Trophoblast cell (in vitro differentiated cells and primary cell): Measurements from ENCODE around the gene CUX1.

ENCODE experiments used
- DNase-seq, 2 donors: peaks; one replicate each; pipeline ENCODE4 v3.0.0-alpha.2; 2016
- H2AFZ ChIP-seq: 2 replicates; pipeline ENCODE4 v1.6.1; 2013; ENCODE audit warnings: low read length, moderate library complexity, mild to moderate bottlenecking; ENCODE audit not compliant: insufficient read depth, poor library complexity
- H2AK5ac ChIP-seq: 2 replicates; pipeline ENCODE4 v1.6.1; 2013; ENCODE audit warnings: mild to moderate bottlenecking, low read length
- H2BK120ac ChIP-seq: 2 replicates; pipeline ENCODE4 v1.6.1; 2013; ENCODE audit warnings: low read length, mild to moderate bottlenecking, moderate library complexity; ENCODE audit not compliant: insufficient read depth, poor library complexity
- H2BK12ac ChIP-seq: 2 replicates; pipeline ENCODE4 v1.6.1; 2013; ENCODE audit warnings: mild to moderate bottlenecking, low read length, moderate library complexity
- H2BK5ac ChIP-seq: 2 replicates; pipeline ENCODE4 v1.6.1; 2013; ENCODE audit warnings: low read length, low read depth, moderate library complexity, mild to moderate bottlenecking; ENCODE audit not compliant: poor library complexity
- H3K14ac ChIP-seq: 2 replicates; pipeline ENCODE4 v1.6.1; 2013; ENCODE audit warnings: mild to moderate bottlenecking, low read length
- H3K18ac ChIP-seq: 2 replicates; pipeline ENCODE4 v1.6.1; 2013; ENCODE audit warnings: mild to moderate bottlenecking, low read length
- H3K23ac ChIP-seq: 2 replicates; pipeline ENCODE4 v1.6.1; 2013; ENCODE audit warnings: low read length
- H3K27ac ChIP-seq: 2 replicates; pipeline ENCODE4 v1.5.1; 2013; ENCODE audit warnings: low read depth, mild to moderate bottlenecking, inconsistent platforms, low read length, moderate library complexity
- H3K27me3 ChIP-seq: 2 replicates; pipeline ENCODE4 v1.6.1; 2013; ENCODE audit warnings: inconsistent platforms, mild to moderate bottlenecking, low read length, moderate library complexity; ENCODE audit not compliant: insufficient read depth
- H3K36me3 ChIP-seq, 2 experiments: 1 replicate in 1 of 2; 2 replicates in 1 of 2; pipeline ENCODE4 v1.6.1; 2013; ENCODE audit warnings: low read length in 2 of 2, mild to moderate bottlenecking in 2 of 2, moderate library complexity in 1 of 2; ENCODE audit not compliant: insufficient read depth in 2 of 2, control insufficient read depth in 1 of 2
- H3K4ac ChIP-seq: 2 replicates; pipeline ENCODE4 v1.6.1; 2013; ENCODE audit warnings: low read depth, mild to moderate bottlenecking, low read length, moderate library complexity
- H3K4me1 ChIP-seq, 2 experiments: 1 replicate in 1 of 2; 2 replicates in 1 of 2; pipeline ENCODE4 v1.6.1; 2013; ENCODE audit warnings: low read length in 2 of 2, mild to moderate bottlenecking in 2 of 2, moderate library complexity in 1 of 2; ENCODE audit not compliant: insufficient read depth in 2 of 2, control insufficient read depth in 1 of 2
- H3K4me2 ChIP-seq: 2 replicates; pipeline ENCODE4 v1.6.1; 2013; ENCODE audit warnings: inconsistent platforms, mild to moderate bottlenecking, low read length, moderate library complexity
- H3K4me3 ChIP-seq: 2 replicates; pipeline ENCODE4 v1.5.1; 2013; ENCODE audit warnings: mild to moderate bottlenecking, low read depth, low read length, inconsistent platforms
- H3K79me1 ChIP-seq: one replicate; pipeline ENCODE4 v1.6.1; 2013; ENCODE audit warnings: low read length
- H3K79me2 ChIP-seq: 2 replicates; pipeline ENCODE4 v1.6.1; 2013; ENCODE audit warnings: low read length, mild to moderate bottlenecking; ENCODE audit not compliant: control insufficient read depth, insufficient read depth, poor library complexity
- H3K9ac ChIP-seq: 2 replicates; pipeline ENCODE4 v1.6.1; 2013; ENCODE audit warnings: mild to moderate bottlenecking, low read length
- H3K9me3 ChIP-seq: 2 replicates; pipeline ENCODE4 v1.6.1; 2013; ENCODE audit warnings: low read depth, mild to moderate bottlenecking, control low read depth, inconsistent platforms, low read length; ENCODE audit not compliant: insufficient read depth
- H4K12ac ChIP-seq: 2 replicates; pipeline ENCODE4 v1.6.1; 2013; ENCODE audit warnings: low read depth, mild to moderate bottlenecking, low read length, moderate library complexity
- H4K8ac ChIP-seq: 2 replicates; pipeline ENCODE4 v1.6.1; 2013; ENCODE audit warnings: low read depth, mild to moderate bottlenecking, low read length, moderate library complexity
- H4K91ac ChIP-seq: one replicate; pipeline ENCODE4 v1.6.1; 2013; ENCODE audit warnings: low read depth, mild to moderate bottlenecking, low read length, moderate library complexity
- WGBS: extraction: QIAGEN DNeasy Blood & Tissue Kit; methylation state at CpG from one replicate; pipeline ENCODE4 v1.1.7; 2013; ENCODE audit warnings: missing lambda C conversion rate; ENCODE audit not compliant: insufficient read length, insufficient coverage; ENCODE audit errors: extremely low coverage; 5-methylcytosine and 5-hydroxymethylcytosine counted together

The CUX1 gene

DNA sequence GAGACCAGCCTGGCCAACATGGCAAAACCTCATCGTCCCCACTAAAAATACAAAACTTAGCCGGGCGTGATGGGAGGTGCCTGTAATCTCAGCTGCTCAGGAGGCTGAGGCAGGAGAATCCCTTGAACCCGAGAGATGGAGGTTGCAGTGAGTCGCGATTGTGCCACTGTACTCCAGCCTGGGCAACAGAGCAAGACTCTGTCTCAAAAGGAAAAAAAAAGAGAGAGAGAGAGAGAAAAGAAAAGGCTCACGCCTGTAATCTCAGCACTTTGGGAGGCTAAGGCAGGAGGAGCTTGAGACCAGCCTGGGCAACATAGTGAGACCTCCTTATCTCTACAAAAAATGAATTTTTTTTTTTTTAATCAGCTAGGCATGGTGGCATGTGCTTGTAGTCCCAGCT lies 157.6 kb downstream of the CUX1 start:
- Histone ChIP-seq H3K79me2 (no peaks in the 10 kb centered on the region), H3K4me2 (no peak overlapping the region), H2AK5ac (no peak overlapping the region), H3K79me1 (no peaks in the 10 kb centered on the region), H3K4me3 (no peak overlapping the region), H2BK12ac (no peak overlapping the region), H2BK120ac (no peak overlapping the region), H3K4ac (no peak overlapping the region), H3K9ac (no peak overlapping the region), H4K12ac (no peak overlapping the region), H4K8ac (no peak overlapping the region), H4K91ac (no peak overlapping the region), H3K4me1 (peaks cover 11% of the 10 kb centered on the region in 2 experiments), H3K27ac (no peak overlapping the region), H3K14ac (no peak overlapping the region), H3K36me3 (no peaks in the 10 kb centered on the region), H3K9me3 (peaks cover 2% of the 10 kb centered on the region), H2BK5ac (no peak overlapping the region), H3K27me3 (no peaks in the 10 kb centered on the region), H2AFZ (no peak overlapping the region), H3K23ac (no peak overlapping the region), H3K18ac (no peak overlapping the region)
- DNase-seq: no peak
- WGBS: no CpG with 5 or more reads among the region's 7 CpGs

DNA sequence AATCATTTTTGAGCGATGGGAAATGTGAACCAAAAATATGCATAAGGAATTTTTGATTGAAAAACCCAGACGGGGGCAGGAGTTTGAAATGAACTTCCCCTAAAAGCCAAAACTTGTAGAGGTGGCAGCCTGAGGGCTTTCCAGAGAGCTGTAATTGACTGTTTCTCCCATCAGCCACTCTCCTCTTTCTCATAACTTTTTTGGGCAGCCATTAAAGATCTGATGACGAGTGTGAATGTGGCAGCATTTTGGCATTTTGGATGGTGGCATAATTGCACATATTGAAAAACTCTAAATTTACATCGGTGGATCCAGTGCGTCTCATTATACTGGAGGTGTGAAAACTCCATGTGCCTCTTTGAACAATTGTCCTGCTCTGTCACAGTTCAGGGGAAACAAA lies 159.0 kb downstream of the CUX1 start:
- Histone ChIP-seq H2AK5ac (no peak overlapping the region), H3K18ac (no peak overlapping the region)

GRCh38 chr7:101977249-101977648 lies 159.8 kb downstream of the CUX1 start:
- Histone ChIP-seq H3K9me3 (peaks cover 2% of the 10 kb centered on the region), H3K4me2 (no peak overlapping the region), H3K9ac (no peak overlapping the region), H4K8ac (no peak overlapping the region), H3K79me1 (no peaks in the 10 kb centered on the region), H3K27ac (no peak overlapping the region), H3K14ac (no peak overlapping the region), H2BK12ac (no peak overlapping the region), H2BK120ac (no peak overlapping the region), H3K4me3 (no peak overlapping the region), H3K4me1 (peaks cover 11 to 13% of the 10 kb centered on the region in 2 experiments), H3K79me2 (no peaks in the 10 kb centered on the region), H2AFZ (no peak overlapping the region), H3K18ac (no peak overlapping the region), H4K91ac (no peak overlapping the region), H3K27me3 (no peaks in the 10 kb centered on the region), H3K23ac (no peak overlapping the region), H3K36me3 (no peaks in the 10 kb centered on the region), H4K12ac (no peak overlapping the region), H3K4ac (no peak overlapping the region), H2AK5ac (no peak overlapping the region), H2BK5ac (no peak overlapping the region)
- no peak for DNase-seq
- WGBS: no CpG with 5 or more reads among the region's 4 CpGs

More for the DNA sequence above, 159.0 kb downstream of the CUX1 start:
- Histone ChIP-seq H4K91ac (no peak overlapping the region), H3K27ac (no peak overlapping the region), H4K8ac (no peak overlapping the region), H3K79me2 (no peaks in the 10 kb centered on the region), H3K36me3 (no peaks in the 10 kb centered on the region), H3K27me3 (no peaks in the 10 kb centered on the region), H3K9me3 (peaks cover 2% of the 10 kb centered on the region), H3K4me3 (no peak overlapping the region), H3K14ac (no peak overlapping the region), H2BK120ac (no peak overlapping the region), H3K9ac (no peak overlapping the region), H3K79me1 (no peaks in the 10 kb centered on the region), H3K23ac (no peak overlapping the region), H2AFZ (no peak overlapping the region), H2BK12ac (no peak overlapping the region), H3K4ac (no peak overlapping the region), H2BK5ac (no peak overlapping the region), H3K4me1 (peaks cover 11% of the 10 kb centered on the region in 2 experiments), H4K12ac (no peak overlapping the region), H3K4me2 (no peak overlapping the region)
- WGBS: no CpG with 5 or more reads among the region's 5 CpGs
- DNase-seq: no peak

DNA sequence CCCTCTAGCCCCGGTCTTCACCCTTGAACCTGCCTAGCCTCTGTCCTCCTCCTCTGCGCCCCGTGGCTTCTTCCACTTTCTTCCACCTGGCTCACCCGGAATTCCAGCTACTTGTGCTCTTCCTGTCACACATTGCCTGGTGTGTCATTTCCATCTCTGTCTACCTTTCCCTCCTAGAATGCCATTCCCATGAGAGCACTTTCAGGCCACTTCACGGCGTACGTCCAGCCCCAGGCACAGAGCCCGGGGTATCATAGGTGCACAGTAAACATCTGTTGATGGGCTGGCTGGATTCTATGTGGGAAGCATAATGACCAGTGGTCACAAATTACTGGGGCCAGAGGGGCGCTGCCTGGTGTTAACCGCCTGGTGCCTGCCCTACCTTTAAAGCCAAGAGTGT lies 161.3 kb downstream of the CUX1 start:
- Histone ChIP-seq H4K91ac (no peak overlapping the region), H3K23ac (no peak overlapping the region), H3K27me3 (no peaks in the 10 kb centered on the region), H3K9ac (no peak overlapping the region), H3K79me1 (no peaks in the 10 kb centered on the region), H3K9me3 (peaks cover 1% of the 10 kb centered on the region), H4K8ac (no peak overlapping the region), H2AK5ac (no peak overlapping the region), H4K12ac (no peak overlapping the region), H3K4ac (no peak overlapping the region), H2BK12ac (no peak overlapping the region), H2BK5ac (no peak overlapping the region), H3K27ac (no peak overlapping the region), H2BK120ac (no peak overlapping the region), H2AFZ (no peak overlapping the region), H3K36me3 (no peaks in the 10 kb centered on the region), H3K14ac (no peak overlapping the region), H3K4me3 (no peak overlapping the region), H3K18ac (peak overlapping the region; percentile 7), H3K4me2 (no peak overlapping the region), H3K79me2 (no peaks in the 10 kb centered on the region), H3K4me1 (peaks cover 11 to 13% of the 10 kb centered on the region in 2 experiments)
- DNase-seq: peak; percentile 81 to 84
- no CpG with 5 or more reads among the region's 10 CpGs for WGBS
